ENCODE results near the gene IL31RA. TPM values are rescaled to one million over a fixed set of nuclear protein-coding genes. Genes with fewer than 3 reads are reported as not detected.

The IL31RA gene
- total RNA-seq, 2 experiments from 2014 or later: not detected

DNA sequence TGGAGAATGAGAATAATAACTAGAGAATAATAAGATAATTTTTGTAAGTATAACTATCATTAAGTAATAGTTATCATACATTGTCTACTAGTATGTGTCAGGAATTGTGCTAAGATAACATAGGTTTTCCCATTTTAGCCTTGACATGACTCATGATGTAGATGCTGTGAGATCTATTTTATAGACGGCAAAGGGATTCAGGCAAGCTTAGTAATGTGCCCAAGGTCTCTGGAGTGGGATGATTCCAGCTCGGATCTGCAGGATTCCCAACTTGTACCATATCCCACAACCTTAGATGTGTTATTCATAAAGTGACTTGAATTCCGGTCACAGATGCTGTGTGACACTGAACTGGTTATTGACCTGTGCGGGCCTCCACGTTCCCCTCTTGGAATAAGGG is 51.5 kb downstream of the IL31RA start:
- BruUV-seq (replicated peaks): no TSS peak
- CTCF ChIA-PET (ENCODE audit: unreplicated experiment): no interaction called here
- Histone ChIP-seq H3K9me3 (ENCODE audit: low read length) (no peaks in the 10 kb centered on the region), H4K20me1 (ENCODE audit: insufficient read depth, low read length) (no peaks in the 10 kb centered on the region), H3K36me3 (ENCODE audit: insufficient read depth, low read length) (no peaks in the 10 kb centered on the region), H3K27ac (ENCODE audit: low read depth, low read length, poor library complexity, severe bottlenecking) (no peak overlapping the region), H3K4me3 (ENCODE audit: low read depth, low read length, poor library complexity, severe bottlenecking) (no peak overlapping the region), H3K4me1 (ENCODE audit: insufficient read depth, low read length, poor library complexity, severe bottlenecking) (no peaks in the 10 kb centered on the region), H3K79me2 (ENCODE audit: insufficient read depth, low read depth, low read length) (no peaks in the 10 kb centered on the region), H3K9me2 (ENCODE audit: insufficient read depth, low read length) (no peaks in the 10 kb centered on the region), H3K4me2 (ENCODE audit: low read length) (no peak overlapping the region), H2AFZ (ENCODE audit: low read length) (no peak overlapping the region)
- DNase-seq (ENCODE audit: low spot score): no peak
- TF ChIP-seq, protein P1, sequence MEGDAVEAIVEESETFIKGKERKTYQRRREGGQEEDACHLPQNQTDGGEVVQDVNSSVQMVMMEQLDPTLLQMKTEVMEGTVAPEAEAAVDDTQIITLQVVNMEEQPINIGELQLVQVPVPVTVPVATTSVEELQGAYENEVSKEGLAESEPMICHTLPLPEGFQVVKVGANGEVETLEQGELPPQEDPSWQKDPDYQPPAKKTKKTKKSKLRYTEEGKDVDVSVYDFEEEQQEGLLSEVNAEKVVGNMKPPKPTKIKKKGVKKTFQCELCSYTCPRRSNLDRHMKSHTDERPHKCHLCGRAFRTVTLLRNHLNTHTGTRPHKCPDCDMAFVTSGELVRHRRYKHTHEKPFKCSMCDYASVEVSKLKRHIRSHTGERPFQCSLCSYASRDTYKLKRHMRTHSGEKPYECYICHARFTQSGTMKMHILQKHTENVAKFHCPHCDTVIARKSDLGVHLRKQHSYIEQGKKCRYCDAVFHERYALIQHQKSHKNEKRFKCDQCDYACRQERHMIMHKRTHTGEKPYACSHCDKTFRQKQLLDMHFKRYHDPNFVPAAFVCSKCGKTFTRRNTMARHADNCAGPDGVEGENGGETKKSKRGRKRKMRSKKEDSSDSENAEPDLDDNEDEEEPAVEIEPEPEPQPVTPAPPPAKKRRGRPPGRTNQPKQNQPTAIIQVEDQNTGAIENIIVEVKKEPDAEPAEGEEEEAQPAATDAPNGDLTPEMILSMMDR (conservative IDR thresholded peaks at IDR 0.05; ENCODE audit: low read length): no peak
- no peak for TF ChIP-seq EZH2phosphoT487 (IDR thresholded peaks at IDR 0.05; ENCODE audit: borderline replicate concordance, low read depth, low read length)
- intact Hi-C loops (cut with micrococcal nuclease; ENCODE audit: unreplicated experiment): no loop called here
- POLR2A ChIA-PET: no interaction called here

DNA sequence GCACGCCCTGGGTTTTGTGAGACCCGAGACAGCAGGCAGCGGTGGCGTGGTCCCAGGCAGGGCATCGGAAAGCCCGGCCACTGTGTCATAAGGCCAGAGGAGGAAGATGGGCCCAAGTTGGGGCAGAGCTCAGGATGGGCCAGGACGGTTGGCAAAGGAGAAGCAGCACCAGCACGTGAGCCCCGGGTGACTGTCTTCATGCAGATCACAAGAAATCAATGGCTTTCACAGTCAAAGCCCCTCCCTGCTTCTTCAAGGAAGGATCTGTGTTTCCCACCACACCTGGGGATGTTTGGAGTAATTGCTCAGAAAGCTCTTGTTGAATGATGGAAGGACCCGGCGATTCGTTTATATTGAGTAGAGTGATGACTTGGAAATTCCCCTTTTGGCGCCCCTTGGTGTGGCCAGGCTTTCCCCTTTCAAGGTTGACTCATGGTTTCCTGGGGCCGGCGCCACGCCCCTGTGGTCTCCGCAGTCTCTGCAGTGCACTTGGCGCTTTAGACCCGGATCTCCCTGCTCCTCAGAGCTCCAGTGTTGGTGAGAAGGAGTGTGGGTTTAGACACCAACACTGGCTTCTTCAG is 52.1 kb downstream of the IL31RA start:
- H3K9me2 ChIP-seq (ENCODE audit: insufficient read depth, low read length): no peaks in the 10 kb centered on the region
- no peak for TF ChIP-seq EZH2phosphoT487 (IDR thresholded peaks at IDR 0.05; ENCODE audit: borderline replicate concordance, low read depth, low read length)
- TF ChIP-seq, protein P1 (conservative IDR thresholded peaks at IDR 0.05; ENCODE audit: low read length): no peak
- intact Hi-C loops (cut with micrococcal nuclease; ENCODE audit: unreplicated experiment): no loop called here
- H3K4me3 ChIP-seq (ENCODE audit: low read depth, low read length, poor library complexity, severe bottlenecking): no peak overlapping the region
- ChIA-PET POLR2A (no interaction called here), CTCF (ENCODE audit: unreplicated experiment) (no interaction called here)
- H2AFZ ChIP-seq (ENCODE audit: low read length): no peak overlapping the region
- H3K36me3 ChIP-seq (ENCODE audit: insufficient read depth, low read length): no peaks in the 10 kb centered on the region
- DNase-seq (ENCODE audit: low spot score): no peak
- no peaks in the 10 kb centered on the region for H3K9me3 ChIP-seq (ENCODE audit: low read length)
- no peaks in the 10 kb centered on the region for H3K79me2 ChIP-seq (ENCODE audit: insufficient read depth, low read depth, low read length)
- no peak overlapping the region for H3K4me2 ChIP-seq (ENCODE audit: low read length)
- H3K4me1 ChIP-seq (ENCODE audit: insufficient read depth, low read length, poor library complexity, severe bottlenecking): no peaks in the 10 kb centered on the region
- no TSS peak for BruUV-seq (replicated peaks)
- no peaks in the 10 kb centered on the region for H4K20me1 ChIP-seq (ENCODE audit: insufficient read depth, low read length)
- H3K27ac ChIP-seq (ENCODE audit: low read depth, low read length, poor library complexity, severe bottlenecking): no peak overlapping the region

DNA sequence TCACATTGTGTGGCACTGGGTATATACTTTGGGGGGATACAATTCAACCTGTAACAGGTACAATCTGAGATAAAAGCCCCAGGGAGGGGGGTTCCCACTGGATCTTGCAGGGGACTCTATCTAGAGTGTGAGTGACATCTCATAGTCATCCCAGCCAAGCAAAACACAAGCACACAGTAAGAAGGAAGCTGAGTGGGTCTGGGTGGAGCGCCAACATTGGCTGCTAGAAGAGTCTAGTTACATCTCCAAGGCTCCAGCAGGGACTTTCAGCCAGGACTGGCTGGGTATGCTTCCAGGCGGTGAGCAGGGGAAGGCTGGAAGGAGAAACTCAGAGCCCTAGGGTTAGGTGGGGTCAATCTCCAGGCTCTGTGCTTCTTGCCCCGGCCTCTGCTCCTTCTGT is 53.0 kb downstream of the IL31RA start:
- no peak overlapping the region for H3K27ac ChIP-seq (ENCODE audit: low read depth, low read length, poor library complexity, severe bottlenecking)
- no peaks in the 10 kb centered on the region for H4K20me1 ChIP-seq (ENCODE audit: insufficient read depth, low read length)
- H3K36me3 ChIP-seq (ENCODE audit: insufficient read depth, low read length): no peaks in the 10 kb centered on the region
- BruUV-seq (replicated peaks): no TSS peak
- no peak for DNase-seq (ENCODE audit: low spot score)
- H3K79me2 ChIP-seq (ENCODE audit: insufficient read depth, low read depth, low read length): no peaks in the 10 kb centered on the region
- no peak overlapping the region for H3K4me2 ChIP-seq (ENCODE audit: low read length)
- no peak overlapping the region for H3K4me3 ChIP-seq (ENCODE audit: low read depth, low read length, poor library complexity, severe bottlenecking)
- ChIA-PET CTCF (ENCODE audit: unreplicated experiment) (no interaction called here), POLR2A (interaction anchor here (0.6 to 1.0 kb wide), 3 partner anchors 15 to 1349 kb away, joined by 3 to 5 read pairs (median 3); no protein-coding TSS in a partner anchor)
- H3K4me1 ChIP-seq (ENCODE audit: insufficient read depth, low read length, poor library complexity, severe bottlenecking): no peaks in the 10 kb centered on the region
- H3K9me2 ChIP-seq (ENCODE audit: insufficient read depth, low read length): no peaks in the 10 kb centered on the region
- H2AFZ ChIP-seq (ENCODE audit: low read length): no peak overlapping the region
- no peak for TF ChIP-seq EZH2phosphoT487 (IDR thresholded peaks at IDR 0.05; ENCODE audit: borderline replicate concordance, low read depth, low read length)
- TF ChIP-seq, protein P1 (conservative IDR thresholded peaks at IDR 0.05; ENCODE audit: low read length): no peak
- no peaks in the 10 kb centered on the region for H3K9me3 ChIP-seq (ENCODE audit: low read length)
- intact Hi-C loops (cut with micrococcal nuclease; ENCODE audit: unreplicated experiment): no loop called here

All from OCI-LY7 (cell line).